Measurements from ENCODE around the gene RAB17. TPM values are rescaled to one million over a fixed set of nuclear protein-coding genes. Genes with fewer than 3 reads are reported as not detected.
A peak's percentile ranks its signal among the peaks of the same experiment; 100 is the strongest.

Gene RAB17
- total and polyA plus RNA-seq, 7 donors: 0.33 to 48.8 (median 2.8) TPM

DNA sequence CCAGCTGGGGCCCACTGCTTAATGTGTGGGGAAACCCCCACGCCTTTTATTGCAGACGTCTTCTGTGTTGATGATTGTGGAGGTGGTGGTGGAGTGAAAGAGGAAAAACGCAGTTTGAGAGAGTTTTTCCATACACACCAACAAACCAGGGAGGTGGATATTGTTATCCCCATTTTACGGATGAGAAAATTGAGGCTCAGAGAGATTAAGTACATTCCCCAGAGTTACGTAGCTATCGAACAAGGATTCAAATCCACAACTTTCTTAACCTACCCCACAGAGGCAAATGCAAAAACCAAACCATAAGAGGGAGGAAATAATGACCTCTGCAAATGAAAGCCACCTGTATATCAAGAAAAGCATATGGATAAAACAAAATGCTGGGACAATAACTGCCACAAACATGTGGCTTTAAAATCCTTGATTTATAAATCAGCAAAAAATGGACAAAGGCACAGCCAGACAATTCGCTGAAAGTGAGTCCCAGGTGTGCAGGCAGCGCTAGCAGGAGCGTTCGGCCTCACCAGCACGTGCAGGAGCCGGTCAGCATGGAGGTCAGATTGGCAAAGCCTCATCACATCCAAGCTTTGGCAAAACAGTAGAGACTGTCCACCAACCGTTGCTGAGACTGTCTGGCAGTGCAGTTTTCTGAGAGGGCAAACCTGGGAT is 12.6 kb upstream of the RAB17 start:
- peak overlapping the region in 2 of 4 donors; percentile 23 to 44 for H3K27ac ChIP-seq
- intact Hi-C loops (cut with DNase I): loop anchor here (5.0 kb wide), 1 partner anchor 144 kb away; no protein-coding TSS in a partner anchor
- 71 to 83% methylated on average over 13 of the region's 13 CpGs for WGBS, 2 donors
- peaks cover 0 to 21% (median 17%) of the 10 kb centered on the region in 4 donors for H3K4me1 ChIP-seq
- no peaks in the 10 kb centered on the region for H3K27me3 ChIP-seq
- no peak for DNase-seq
- H3K4me3 ChIP-seq: peak overlapping the region in 1 of 4 donors; percentile 4
- H3K9me3 ChIP-seq: no peaks in the 10 kb centered on the region
- TF ChIP-seq POLR2A (IDR thresholded peaks at IDR 0.05) (no peak), EP300 (IDR thresholded peaks at IDR 0.05) (no peak), POLR2AphosphoS5 (IDR thresholded peaks at IDR 0.05) (no peak)
- TF ChIP-seq, protein P1, sequence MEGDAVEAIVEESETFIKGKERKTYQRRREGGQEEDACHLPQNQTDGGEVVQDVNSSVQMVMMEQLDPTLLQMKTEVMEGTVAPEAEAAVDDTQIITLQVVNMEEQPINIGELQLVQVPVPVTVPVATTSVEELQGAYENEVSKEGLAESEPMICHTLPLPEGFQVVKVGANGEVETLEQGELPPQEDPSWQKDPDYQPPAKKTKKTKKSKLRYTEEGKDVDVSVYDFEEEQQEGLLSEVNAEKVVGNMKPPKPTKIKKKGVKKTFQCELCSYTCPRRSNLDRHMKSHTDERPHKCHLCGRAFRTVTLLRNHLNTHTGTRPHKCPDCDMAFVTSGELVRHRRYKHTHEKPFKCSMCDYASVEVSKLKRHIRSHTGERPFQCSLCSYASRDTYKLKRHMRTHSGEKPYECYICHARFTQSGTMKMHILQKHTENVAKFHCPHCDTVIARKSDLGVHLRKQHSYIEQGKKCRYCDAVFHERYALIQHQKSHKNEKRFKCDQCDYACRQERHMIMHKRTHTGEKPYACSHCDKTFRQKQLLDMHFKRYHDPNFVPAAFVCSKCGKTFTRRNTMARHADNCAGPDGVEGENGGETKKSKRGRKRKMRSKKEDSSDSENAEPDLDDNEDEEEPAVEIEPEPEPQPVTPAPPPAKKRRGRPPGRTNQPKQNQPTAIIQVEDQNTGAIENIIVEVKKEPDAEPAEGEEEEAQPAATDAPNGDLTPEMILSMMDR (IDR thresholded peaks at IDR 0.05): no peak
- H3K36me3 ChIP-seq: no peaks in the 10 kb centered on the region

DNA sequence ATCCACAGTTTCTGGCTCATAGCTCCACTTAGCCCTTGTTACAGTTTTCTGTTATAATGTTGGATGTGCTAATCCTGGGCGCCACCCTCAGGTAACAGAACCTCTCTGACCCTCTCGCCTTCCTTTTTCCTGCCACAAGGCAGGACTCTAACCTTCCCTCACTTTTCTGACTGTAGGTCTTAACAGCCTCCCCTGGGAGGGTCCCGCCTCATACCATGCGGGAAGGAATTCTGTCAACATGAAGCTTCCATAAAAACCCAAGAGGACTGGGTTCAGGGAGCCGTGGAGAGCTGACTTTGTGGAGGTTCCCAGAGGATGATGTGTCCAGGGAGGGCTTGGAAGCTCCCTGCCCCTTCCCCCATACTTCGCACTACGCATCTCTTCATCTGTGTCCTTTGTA is 11.9 kb upstream of the RAB17 start:
- intact Hi-C loops (cut with DNase I): loop anchor here (5.0 kb wide), 1 partner anchor 145 kb away; no protein-coding TSS in a partner anchor
- WGBS, 2 donors: 82 to 87% methylated on average over 7 of the region's 7 CpGs
- H3K27me3 ChIP-seq: no peaks in the 10 kb centered on the region
- H3K36me3 ChIP-seq: no peaks in the 10 kb centered on the region
- H3K4me1 ChIP-seq: peaks cover 0 to 21% (median 17%) of the 10 kb centered on the region in 4 donors
- no peak overlapping the region for H3K4me3 ChIP-seq
- TF ChIP-seq POLR2AphosphoS5 (IDR thresholded peaks at IDR 0.05) (no peak), POLR2A (IDR thresholded peaks at IDR 0.05) (no peak), EP300 (IDR thresholded peaks at IDR 0.05) (no peak)
- TF ChIP-seq, protein P1 (IDR thresholded peaks at IDR 0.05): no peak
- no peaks in the 10 kb centered on the region for H3K9me3 ChIP-seq
- DNase-seq: no peak
- no peak overlapping the region for H3K27ac ChIP-seq

DNA sequence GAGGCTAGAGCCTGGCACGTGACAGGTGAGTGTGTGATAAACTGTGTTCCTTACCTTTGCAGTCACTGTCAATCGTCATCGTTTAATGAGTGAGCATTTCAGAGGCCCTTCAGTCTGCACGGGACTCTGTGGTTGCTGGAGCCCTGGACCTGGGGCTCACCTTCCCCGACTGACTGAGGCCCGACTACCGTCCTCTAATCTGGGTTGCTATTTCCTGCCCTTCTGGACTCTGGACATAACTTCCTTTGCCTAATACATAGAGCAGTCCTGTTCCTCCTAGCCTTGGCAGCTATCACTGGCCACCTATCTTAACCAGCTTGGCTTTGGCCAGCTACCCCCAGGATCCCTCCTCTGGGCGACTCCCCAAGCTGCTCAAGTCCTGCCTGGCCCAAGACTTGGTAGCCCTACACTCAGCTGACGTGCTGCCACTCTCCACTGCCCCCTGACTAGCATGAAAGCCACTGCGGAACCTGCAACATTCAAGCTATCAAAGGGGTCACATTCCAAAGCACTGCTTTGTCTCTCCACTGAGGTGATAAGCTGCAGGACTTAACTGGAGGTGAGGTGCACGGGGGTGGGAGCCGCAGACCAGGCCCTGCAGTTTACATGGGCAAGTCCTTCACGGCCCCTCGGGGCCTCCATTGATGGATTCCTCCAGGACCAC is 11.1 kb upstream of the RAB17 start:
- TF ChIP-seq POLR2AphosphoS5 (IDR thresholded peaks at IDR 0.05) (no peak), POLR2A (IDR thresholded peaks at IDR 0.05) (no peak), EP300 (IDR thresholded peaks at IDR 0.05) (no peak)
- TF ChIP-seq, protein P1 (IDR thresholded peaks at IDR 0.05): no peak
- peak overlapping the region in 1 of 4 donors; percentile 81 for H3K27ac ChIP-seq
- H3K9me3 ChIP-seq: no peaks in the 10 kb centered on the region
- H3K4me3 ChIP-seq: no peak overlapping the region
- no peaks in the 10 kb centered on the region for H3K27me3 ChIP-seq
- WGBS, 2 donors: 92 to 93% methylated on average over 14 of the region's 14 CpGs
- no peak for DNase-seq
- no peaks in the 10 kb centered on the region for H3K36me3 ChIP-seq
- intact Hi-C loops (cut with DNase I): loop anchor here (5.0 kb wide), 1 partner anchor 146 kb away; no protein-coding TSS in a partner anchor
- H3K4me1 ChIP-seq: peaks cover 0 to 21% (median 17%) of the 10 kb centered on the region in 4 donors

DNA sequence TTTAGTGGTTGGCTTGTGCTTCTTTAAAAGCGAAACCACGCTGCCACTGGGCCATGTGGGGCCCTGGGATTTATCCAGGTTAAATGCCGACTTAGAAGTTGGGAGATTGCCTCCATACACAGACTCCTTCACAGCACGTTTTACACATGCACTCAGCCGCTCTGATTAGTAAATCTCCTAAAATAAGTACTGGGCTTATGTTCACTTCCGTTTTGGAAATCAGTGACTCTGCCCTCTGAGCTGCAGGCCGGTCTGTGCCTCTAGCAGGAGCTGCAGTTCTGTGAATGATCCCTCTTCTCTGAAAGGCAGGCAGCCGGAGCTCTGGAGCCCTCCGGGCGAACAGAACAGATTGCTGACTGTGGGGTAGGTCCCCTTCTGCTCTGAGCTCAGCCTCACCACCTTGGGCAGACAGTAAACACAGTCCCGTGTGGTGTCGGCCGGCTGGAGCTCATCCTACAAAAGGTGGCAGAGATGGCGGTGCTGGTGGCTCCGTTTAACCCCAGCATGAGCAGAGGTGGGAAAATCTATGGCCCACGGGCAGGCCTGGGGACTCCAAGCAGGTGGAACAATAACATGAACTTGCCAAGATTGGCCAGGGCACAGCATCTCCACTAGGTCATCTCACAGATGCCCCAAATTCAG is 9.8 kb upstream of the RAB17 start:
- H3K4me3 ChIP-seq: peak overlapping the region in 3 of 4 donors; percentile 16 to 36 (median 34)
- no peaks in the 10 kb centered on the region for H3K27me3 ChIP-seq
- no peaks in the 10 kb centered on the region for H3K36me3 ChIP-seq
- H3K4me1 ChIP-seq: peaks cover 0 to 27% (median 22%) of the 10 kb centered on the region in 4 donors
- peak; percentile 86 for DNase-seq
- peak in 3 of 4 donors; percentile 36 to 49 (median 46) for TF ChIP-seq POLR2AphosphoS5 (IDR thresholded peaks at IDR 0.05)
- no peak for TF ChIP-seq POLR2A (IDR thresholded peaks at IDR 0.05)
- no peak for TF ChIP-seq EP300 (IDR thresholded peaks at IDR 0.05)
- TF ChIP-seq, protein P1 (IDR thresholded peaks at IDR 0.05): peak in 1 of 4 experiments; percentile 24
- peak overlapping the region; percentile 77 to 84 (median 79) for H3K27ac ChIP-seq
- 74 to 77% methylated on average over 16 of the region's 16 CpGs for WGBS, 2 donors
- no peaks in the 10 kb centered on the region for H3K9me3 ChIP-seq
- intact Hi-C loops (cut with DNase I): loop anchor here (5.0 kb wide), 1 partner anchor 147 kb away; no protein-coding TSS in a partner anchor
